Progenitor cell of endocrine pancreas (in vitro differentiated cells): ENCODE data around the gene LRPPRC. TPM values are rescaled to one million over a fixed set of nuclear protein-coding genes. Genes with fewer than 3 reads are reported as not detected.

Source experiments
- DNase-seq: peaks from one replicate; pipeline ENCODE4 v3.0.0; 2021; ENCODE audit warnings: low spot score; ENCODE audit not compliant: unreplicated experiment
- H3K27ac Mint-ChIP-seq: 2 replicates; pipeline ENCODE4 v1.8.0; 2021; ENCODE audit warnings: mild to moderate bottlenecking, moderate library complexity, mixed read lengths
- H3K27me3 Mint-ChIP-seq: 2 replicates; pipeline ENCODE4 v1.8.0; 2021; ENCODE audit warnings: mixed read lengths
- H3K36me3 Mint-ChIP-seq: 2 replicates; pipeline ENCODE4 v1.8.0; 2022; ENCODE audit warnings: mixed read lengths; ENCODE audit not compliant: insufficient read depth
- H3K4me1 Mint-ChIP-seq: 2 replicates; pipeline ENCODE4 v1.8.0; 2021; ENCODE audit warnings: low read depth, mixed read lengths
- H3K4me3 Mint-ChIP-seq: 2 replicates; pipeline ENCODE4 v1.8.0; 2021; ENCODE audit warnings: low read depth, mild to moderate bottlenecking, moderate library complexity, mixed read lengths
- H3K9me3 Mint-ChIP-seq: 2 replicates; pipeline ENCODE4 v1.8.0; 2021; ENCODE audit warnings: low read depth, mixed read lengths
- CTCF ChIP-seq: fragments of 200-600 bp; sonication (generic); IDR thresholded peaks from one replicate; pipeline ENCODE4 v1.5.0; 2021; ENCODE audit warnings: antibody characterized with exemption, mild to moderate bottlenecking; ENCODE audit not compliant: unreplicated experiment
- total RNA-seq: library from RNA; stranded (reverse); gene quantifications from 2 replicates; pipeline ENCODE4 v1.2.1, GENCODE V29; 2021

Gene LRPPRC
- total RNA-seq, 1 donor from 2014 or later = 105 TPM

- Mint-ChIP-seq H3K4me3 (no peak overlapping the region), H3K4me1 (peaks cover 3% of the 10 kb centered on the region), H3K36me3 (peaks cover 24% of the 10 kb centered on the region), H3K27ac (no peak overlapping the region), H3K9me3 (no peaks in the 10 kb centered on the region), H3K27me3 (no peaks in the 10 kb centered on the region)
- TF ChIP-seq CTCF = no peak
- no peak for DNase-seq
Observed at GRCh38 chr2:43984533-43984932, 11.3 kb downstream of the LRPPRC start.

- peaks cover 13% of the 10 kb centered on the region for H3K36me3 Mint-ChIP-seq
- no peak for DNase-seq
- no peaks in the 10 kb centered on the region for H3K9me3 Mint-ChIP-seq
- no peak overlapping the region for H3K4me3 Mint-ChIP-seq
- H3K4me1 Mint-ChIP-seq = peaks cover 3% of the 10 kb centered on the region
- no peak for TF ChIP-seq CTCF
- no peaks in the 10 kb centered on the region for H3K27me3 Mint-ChIP-seq
- H3K27ac Mint-ChIP-seq = no peak overlapping the region
Observed at GRCh38 chr2:43980902-43981301, 14.9 kb downstream of the LRPPRC start.

- no peaks in the 10 kb centered on the region for H3K27me3 Mint-ChIP-seq
- TF ChIP-seq CTCF = no peak
- H3K27ac Mint-ChIP-seq = no peak overlapping the region
Observed at GRCh38 chr2:43977677-43978375, 18.0 kb downstream of the LRPPRC start.

GRCh38 chr2:43960921-43961320, 34.9 kb downstream of the LRPPRC start:
- H3K36me3 Mint-ChIP-seq = peaks cover 39% of the 10 kb centered on the region
- H3K4me1 Mint-ChIP-seq = peaks cover 14% of the 10 kb centered on the region
- TF ChIP-seq CTCF = no peak
- no peak overlapping the region for H3K27ac Mint-ChIP-seq
- DNase-seq = no peak
- H3K9me3 Mint-ChIP-seq = no peaks in the 10 kb centered on the region
- no peaks in the 10 kb centered on the region for H3K27me3 Mint-ChIP-seq
- no peak overlapping the region for H3K4me3 Mint-ChIP-seq

More at GRCh38 chr2:43977677-43978375, 18.0 kb downstream of the LRPPRC start:
- peaks cover 20% of the 10 kb centered on the region for H3K36me3 Mint-ChIP-seq
- peaks cover under 1% of the 10 kb centered on the region for H3K4me1 Mint-ChIP-seq
- H3K4me3 Mint-ChIP-seq = no peak overlapping the region
- DNase-seq = no peak
- H3K9me3 Mint-ChIP-seq = no peaks in the 10 kb centered on the region

DNA sequence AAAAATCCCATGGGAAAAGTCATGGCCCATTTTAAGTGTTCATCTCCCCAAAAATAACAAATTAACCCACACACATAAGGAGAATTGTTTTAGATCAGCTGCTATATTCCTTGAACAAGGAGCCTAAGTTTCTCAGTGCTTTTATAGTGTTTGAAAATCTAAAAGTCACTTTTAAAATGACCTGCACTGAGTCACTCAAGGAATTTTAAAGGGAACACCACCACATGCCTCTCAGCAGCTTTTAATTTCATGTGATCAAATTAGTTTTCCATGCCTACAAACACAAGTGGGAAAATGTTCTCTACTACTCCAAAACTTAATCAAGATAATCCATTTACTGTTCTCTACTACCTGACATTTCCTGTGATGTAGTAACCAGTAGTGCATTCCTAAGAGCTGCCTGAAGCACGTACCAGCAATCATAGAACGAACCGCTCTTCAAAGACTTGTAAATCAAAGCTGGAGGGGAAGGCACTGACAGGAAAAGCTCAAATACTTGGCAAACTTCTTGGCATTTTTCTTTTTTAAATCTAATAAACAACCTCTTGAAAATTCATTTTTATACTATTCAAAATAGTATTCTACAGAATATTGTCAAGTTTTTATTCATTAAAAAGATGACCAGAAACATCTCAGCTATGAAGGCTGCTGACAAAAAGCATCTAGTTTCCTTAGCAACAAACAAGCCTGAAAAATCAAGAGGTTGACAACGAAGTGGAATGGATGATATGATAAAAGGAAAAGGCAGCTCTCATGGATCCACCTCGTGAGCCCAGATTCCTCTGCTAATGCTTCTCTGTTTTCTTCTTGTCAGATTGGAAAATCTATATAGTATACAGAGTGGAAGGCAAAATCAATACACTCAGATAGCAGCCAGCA, 37.2 kb downstream of the LRPPRC start:
- no peak for DNase-seq
- H3K4me1 Mint-ChIP-seq = peaks cover 17% of the 10 kb centered on the region
- no peaks in the 10 kb centered on the region for H3K9me3 Mint-ChIP-seq
- H3K27ac Mint-ChIP-seq = no peak overlapping the region
- no peak for TF ChIP-seq CTCF
- no peaks in the 10 kb centered on the region for H3K27me3 Mint-ChIP-seq
- peaks cover 41% of the 10 kb centered on the region for H3K36me3 Mint-ChIP-seq
- H3K4me3 Mint-ChIP-seq = no peak overlapping the region
